Amniotic epithelial cell (primary cell): ENCODE results near the gene TFPI.
"Not testable (repeated sequence)": the region's sequence is repeated elsewhere in the genome, so short reads cannot be mapped to it uniquely, and the experiment has no call there.

ENCODE experiments used
- DNase-seq: peaks from one replicate; pipeline ENCODE4 v3.0.0-alpha.2; 2010; ENCODE audit warnings: low read depth

TFPI gene

DNA sequence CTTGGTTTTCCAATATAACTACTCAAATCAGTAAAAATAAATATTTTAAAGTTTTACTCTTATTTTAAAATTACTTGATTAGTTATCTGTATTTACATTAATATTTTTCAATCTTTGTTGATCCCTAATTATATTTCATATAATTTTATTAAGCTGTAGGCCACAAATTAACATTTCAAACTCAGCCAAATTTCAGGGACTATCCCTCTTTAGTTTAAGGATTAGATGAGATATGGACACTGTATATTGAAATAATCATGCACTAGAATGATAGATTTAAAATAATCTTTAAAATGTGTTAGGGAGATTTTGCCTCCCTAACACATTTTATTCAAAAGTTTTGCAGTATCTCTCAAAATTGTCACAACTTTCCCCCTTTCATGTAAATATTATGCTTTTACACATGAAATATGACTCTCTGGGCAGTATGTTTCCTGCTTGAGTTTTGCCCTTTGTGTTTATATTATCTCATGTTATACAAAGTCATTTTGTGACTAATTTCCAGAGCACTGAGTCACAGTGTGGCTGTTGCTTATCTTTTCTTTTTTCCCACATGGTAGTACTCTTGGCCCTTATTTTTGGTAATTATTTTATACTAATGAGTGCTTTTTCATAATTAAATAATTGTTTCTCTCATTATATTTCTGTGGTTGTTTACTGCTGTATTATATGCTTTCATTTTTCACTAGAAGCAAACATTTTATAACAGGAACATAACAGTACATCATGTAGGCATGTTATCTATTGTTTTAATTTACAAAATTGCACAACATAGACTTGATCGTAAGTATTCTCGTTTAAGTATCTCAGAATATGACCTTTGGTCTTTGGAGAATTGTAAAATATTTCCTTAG is 1.2 kb downstream of the TFPI start:
- DNase-seq: peak; percentile 78

DNA sequence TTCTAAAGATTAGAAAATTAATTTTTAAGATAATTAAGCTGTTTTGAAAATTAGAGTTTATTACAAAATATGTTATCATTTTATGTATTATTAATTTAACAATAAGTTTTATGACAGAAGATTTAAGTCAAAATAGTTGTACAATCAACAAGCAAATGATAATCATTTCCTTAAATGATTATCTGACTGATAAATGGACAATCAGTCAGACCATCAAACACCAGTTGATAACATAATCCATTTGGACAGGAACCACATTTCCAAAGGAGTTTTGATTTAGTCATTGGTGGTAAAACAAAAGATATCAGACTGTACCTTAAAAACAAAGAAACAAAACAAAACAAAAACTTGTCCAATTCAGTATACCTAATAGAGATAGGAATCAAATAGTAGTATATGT is 1.9 kb downstream of the TFPI start:
- DNase-seq: no peak

DNA sequence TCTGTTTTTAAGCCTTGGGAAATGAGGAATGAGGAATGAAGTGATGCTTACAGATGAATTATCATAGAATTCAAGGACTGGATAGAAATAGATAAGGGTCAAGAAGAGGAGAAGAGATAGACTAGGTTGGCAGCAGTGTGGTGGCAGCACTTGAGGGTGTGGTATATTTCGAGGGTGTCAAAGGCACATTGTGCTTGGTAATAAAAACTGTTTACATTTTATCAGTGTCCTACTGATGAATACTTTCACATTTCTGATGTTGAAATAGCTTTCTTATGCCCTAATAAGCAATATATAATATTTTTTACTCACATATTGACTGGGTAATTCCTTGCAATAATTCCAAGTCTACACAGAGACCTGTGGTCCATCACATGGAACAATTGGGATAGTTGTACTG is 3.4 kb downstream of the TFPI start:
- no peak for DNase-seq

DNA sequence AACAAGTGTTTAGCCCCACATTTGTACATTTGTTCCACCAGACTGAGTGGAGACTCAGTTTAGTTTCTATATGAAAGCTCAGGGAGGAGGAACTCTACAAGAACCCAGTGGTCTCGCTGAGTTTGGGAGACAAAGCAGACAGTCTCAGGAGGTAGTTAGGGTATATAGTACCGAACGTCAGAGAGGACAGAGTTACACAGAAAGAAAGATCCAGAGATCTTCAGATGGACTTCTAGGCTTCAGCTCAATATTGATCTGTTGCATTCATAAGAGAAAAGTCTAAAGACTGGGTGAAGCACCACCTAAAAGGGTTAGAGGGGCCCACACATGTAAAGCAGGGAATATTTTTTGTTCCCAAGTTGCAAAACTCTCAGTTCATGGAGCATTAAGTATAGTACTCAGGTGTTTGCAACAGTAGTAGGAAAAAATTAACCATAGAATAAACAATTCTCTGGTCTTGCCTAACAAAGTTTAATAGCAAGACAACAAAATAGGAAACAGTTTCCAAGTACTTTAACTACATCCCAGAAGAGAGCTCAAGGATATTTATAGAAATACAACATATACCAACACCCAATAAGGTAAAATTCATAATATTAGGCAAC is 4.2 kb downstream of the TFPI start:
- no peak for DNase-seq

DNA sequence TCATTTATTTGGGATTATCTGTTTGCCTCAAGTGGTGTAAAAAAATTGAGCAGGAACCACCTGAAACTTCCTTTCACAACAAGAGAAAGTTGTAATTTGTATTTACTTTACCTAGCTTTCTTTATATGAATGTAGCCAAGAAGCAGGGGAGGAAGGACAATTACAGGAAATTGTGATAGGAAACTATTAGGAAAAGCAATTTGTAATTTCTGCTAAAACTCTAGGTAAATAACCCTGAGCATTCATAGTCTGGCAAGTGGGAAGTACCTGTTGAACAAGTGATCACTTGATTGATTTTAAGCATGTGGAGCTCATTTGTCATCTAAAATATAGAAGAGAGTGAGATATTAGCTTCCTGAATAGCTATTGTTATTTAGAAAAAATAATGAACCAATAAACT is 5.0 kb downstream of the TFPI start:
- DNase-seq: no peak

DNA sequence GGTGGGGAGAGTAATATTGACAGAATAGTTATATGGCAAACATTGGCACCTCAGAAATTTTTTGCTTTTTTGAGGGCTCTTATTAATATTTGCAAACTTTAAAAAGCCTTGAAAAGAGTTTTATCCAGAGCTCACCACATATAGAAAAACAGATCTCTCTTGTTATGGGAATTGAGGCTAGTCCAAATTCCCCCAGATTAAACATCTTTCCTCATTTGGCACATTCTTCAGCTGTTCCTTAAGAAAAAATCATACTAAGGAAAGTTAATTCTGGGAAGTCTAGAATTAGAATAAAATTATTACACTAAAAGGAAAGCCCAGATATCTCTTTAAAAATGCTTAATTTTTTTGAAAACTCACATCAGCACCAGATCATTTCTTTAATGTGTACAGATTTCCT is 5.6 kb downstream of the TFPI start:
- DNase-seq: no peak

DNA sequence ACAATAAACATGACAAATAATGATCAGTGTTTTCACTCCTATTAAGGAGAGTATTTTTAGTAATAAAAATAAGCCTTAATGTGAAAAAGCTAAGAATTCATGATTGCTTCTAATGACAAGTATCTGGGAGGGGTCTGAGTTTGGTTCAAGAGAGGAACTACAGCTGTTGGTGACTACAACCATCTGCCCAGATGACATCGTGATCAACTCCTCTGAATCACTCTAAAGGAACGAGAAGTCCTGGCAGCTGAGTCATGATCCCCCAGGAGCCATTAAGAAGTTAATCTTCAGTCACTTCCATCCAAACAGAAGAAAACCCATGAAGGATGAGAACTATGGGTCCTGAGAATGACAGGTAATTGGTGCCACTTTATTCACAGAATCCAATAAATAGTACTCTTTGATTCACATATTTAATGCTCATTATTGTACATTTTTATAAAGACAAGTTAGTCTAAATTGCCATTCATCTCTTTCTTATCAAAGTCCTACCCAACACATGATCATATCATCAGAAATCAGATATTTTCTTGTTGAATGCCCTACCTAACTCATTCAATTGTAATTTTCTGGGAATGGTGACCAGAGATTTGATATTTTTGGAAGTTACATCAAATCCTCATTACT is 6.8 kb downstream of the TFPI start:
- DNase-seq: peak; percentile 81

DNA sequence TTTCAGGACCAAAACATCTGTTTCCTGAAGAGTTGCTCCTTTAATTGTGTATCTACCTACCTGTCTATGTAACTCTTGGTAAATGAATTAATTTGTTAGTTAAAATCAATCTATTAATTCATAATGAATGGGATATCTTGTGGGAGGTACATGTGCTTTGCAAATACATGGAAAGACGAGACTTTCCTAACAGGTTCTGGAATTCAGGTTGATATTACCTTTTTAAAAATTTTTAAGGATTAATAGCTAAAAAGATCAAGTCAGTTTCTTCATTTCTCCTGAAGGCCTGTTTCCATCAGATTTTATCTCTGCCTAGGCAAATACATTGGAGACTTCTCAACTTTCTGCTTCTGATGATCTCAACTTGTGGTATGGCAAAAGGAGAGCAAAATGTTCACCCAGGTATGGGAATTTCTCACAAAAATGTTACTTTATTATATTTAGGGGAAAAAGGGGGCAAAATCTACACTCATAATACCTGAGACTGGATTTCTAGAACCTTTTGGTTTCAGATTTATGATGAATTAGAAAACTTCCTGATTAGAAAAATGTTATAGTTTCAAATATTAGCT is 7.4 kb downstream of the TFPI start:
- DNase-seq: no peak

DNA sequence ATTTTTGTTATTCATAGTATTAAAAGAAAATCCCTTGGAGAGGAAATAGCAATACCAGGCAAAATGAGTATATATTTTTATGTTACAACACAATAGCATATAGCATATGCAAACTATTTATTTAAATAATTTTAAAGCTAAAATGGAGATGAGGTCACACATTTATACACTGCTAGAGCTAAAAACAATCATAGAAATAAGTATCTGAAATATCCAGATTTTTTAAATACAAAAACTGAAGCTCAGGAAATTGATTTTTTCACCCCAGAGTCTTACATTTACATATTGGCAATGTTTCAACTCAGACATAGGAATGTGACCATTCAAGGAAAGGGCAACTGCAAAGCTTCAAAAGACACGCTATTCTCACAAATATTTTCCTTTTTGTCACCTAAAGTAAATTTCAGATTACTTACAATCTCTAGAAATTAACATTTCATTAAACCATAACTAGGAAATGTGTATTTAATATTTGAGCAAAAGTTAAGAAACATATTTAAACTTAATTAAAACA is 8.9 kb downstream of the TFPI start:
- DNase-seq: no peak

DNA sequence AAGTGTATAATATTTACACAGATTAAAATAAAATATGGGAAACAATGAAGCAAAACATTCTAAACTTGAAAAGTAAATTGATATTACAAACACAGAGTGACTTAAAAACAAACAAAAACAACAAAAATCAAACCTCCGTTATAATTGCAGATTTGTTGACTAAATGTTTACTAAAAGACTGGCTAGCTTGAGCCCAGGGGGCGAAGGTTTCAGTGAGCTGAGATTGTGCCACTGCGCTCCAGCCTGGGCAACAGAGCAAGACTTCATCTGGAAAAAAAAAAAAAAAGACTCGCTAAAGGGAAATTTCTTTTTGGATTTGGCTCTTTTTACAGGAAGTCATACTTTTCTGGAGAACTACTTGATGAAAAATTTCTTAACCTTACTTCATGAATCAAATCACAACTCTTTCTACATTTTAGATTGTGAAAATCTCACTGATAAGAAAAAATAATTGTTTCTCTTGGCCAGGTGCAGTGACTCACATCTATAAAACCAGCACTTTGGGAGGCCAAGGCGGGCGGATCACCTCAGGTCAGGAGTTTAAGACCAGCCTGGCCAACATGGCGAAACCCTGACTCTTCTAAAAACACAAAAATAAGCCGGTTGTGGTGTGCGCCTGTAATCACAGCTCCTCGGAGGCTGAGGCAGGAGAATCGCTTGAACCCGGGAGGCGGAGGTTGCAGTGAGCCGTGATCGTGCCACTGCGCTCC is 9.7 kb downstream of the TFPI start:
- DNase-seq: peak; percentile 74

DNA sequence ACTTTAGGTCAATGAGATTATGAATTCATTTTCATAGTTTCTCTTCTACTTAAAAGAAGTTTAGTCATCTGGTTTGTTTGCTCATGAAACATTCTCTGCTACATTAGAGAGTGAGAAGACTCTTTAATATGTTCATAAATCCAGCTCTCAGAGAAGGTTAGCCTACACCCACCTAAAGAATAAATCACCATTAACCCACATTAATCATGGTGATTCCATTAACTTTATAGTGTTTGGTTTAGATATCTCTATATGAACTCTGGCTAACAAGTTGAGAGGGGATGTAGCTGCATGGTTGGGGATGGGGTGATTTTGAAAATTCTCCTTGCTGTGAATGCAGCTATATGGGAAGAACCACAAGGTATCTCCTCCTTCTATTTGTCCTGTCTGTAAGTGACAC is 10.7 kb downstream of the TFPI start:
- DNase-seq: peak; percentile 44

DNA sequence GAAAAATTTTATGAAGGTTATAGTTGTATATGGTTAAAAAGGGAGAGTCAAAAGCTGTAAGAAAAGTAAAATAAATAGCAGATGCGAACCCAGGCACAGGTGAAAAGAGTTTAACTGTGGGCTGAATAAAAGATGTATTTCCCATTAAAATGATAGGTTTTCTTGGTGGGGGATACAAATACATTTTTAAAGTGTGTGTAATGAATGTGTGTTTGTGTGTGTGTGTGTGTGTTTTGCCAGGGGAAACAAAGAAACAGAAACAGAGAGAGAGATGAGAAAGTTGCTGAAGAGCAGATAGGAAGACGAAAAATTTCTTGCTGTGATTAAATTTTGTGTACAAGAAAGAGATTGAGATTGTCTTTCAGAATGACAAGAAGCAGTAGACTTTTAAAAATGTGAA is 12.1 kb downstream of the TFPI start:
- DNase-seq: peak; percentile 53

DNA sequence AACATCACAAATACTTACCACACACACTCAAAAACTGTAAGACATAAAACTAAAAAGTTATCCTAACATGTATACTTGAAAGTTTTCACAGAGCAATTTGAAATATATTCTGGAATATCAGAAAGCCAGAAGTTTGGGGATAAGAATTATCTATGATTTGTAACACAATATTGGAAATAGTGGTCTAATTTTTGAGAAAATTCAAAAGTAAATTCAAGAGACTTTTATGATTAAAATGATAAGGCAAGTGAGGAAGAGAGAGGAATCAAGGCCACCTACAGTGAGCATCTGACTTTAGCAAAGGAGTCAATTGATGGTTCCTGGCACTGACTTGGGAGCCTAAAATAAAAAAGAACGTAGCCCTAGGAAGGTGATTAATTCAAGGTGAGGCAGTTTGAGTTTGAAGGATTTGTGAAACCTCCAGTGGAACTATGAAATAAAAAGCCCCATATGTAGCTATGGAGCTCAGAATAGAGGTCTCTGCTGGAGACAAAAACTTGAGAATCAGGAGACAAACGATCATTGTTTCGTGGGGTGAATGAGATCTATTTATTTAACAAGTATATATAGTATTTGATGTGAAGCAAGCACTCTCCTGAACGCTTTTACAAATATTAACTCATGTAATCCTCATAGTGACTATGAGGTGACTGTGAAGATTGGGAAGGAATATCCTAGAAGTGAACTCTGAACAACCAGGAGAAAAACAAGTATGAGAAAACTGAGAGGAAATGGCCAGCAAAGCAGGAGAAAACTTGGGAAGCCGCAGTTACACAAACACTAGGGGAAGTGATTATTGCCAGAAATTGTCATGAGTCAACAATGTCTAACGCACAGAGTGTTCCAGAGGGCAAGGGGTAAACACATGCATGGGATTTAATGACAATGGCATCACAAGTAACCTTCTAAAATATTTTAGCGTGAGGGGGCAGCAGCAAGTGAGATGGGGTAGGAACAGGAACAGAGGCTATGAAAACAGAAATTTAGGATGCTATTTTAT is 12.8 kb downstream of the TFPI start:
- DNase-seq: peak; percentile 91

DNA sequence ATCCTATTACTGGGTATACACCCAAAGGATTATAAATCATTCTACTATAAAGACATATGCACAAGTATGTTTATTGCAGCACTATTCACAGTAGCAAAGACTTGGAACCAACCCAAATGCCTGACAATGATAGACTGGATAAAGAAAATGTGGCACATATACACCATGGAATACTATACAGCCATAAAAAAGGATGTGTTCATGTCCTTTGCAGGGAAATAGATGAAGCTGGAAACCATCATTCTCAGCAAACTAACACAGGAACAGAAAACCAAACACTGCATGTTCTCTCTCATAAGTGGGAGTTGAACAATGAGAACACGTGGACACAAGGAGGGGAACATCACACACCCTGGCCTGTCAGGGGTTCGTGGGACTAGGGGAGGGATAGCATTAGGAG is 16.0 kb downstream of the TFPI start:
- not testable (repeated sequence) for DNase-seq

DNA sequence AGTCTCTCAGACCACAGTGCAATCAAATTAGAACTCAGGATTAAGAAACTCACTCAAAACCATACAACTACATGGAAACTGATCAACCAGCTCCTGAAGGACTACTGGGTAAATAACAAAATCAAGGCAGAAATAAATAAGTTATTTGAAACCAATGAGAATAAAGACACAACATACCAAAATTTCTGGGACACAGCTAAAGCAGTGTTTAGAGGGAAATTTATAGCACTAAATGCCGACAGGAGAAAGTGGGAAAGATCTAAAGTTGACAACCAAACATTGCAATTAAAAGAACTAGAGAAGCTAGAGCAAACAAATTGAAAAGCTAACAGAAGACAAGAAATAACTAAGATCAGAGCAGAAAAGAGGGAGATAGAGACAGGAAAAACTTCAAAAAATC is 18.9 kb downstream of the TFPI start:
- DNase-seq: not testable (repeated sequence)

DNA sequence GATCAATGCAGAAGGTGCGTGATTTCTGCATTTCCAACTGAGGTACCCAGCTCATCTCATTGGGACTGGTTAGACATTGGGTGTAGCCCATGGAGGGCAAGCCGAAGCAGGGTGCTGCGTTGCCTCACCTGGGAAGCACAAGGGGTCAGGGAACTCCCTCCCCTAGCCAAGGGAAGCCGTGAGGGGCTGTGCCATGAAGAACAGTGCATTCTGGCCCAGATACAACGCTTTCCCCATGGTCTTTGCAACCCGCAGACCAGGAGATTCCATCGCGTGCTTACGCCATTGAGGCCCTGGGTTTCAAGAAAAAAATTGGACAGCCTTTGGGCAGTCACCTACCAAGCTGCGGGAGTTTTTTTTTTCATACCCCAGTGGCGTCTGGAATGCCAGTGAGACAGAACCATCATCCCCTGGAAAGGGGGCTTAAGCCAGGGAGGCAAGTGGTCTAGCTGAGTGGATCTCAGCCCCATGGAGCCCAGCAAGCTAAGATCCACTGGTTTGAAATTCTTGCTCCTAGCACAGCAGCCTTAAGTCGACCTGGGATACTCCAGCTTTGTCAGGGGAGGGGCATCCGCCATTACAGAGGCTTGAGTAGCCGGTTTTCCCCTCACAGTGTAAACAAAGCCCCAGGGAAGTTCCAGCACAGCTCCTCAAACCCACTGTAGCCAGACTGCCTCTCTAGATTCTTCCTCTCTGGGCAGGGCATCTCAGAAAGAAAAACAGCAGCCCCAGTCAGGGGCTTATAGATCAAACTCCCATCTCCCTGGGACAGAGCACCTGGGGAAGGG is 21.7 kb downstream of the TFPI start:
- DNase-seq: no peak

DNA sequence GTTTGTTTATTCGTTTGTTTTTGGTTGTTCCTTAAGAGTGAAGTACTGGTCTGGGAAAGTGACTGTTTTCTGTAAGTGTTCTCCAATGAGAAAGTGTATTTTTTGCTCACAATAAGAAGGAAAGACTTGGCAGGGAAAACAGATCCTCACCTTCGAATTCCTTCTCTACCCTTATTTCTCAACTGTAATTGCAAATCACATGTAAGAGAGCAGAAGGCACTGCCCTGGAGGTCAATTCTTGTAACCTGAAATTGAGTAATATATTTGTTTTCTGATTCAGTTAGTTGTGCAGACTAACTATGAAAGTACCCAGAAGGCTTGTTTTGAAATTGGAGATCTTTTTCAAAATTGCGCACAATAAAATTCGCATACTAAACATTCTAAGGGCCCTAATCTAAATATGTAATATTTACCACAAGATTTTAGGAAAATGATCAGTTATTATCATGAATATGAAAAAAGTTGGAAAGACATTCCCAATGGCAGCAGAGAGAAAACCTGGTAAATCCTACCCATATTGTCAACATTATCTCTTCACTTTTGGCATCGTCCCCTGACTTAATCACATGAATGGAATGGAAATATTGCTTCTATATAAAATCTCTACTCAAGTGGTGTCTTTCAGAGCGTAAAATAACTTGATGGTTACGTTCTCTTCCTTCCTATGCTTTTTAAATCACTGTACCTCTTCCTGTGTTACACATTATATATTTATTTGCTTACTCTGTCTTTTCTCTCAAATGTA is 24.1 kb downstream of the TFPI start:
- no peak for DNase-seq

DNA sequence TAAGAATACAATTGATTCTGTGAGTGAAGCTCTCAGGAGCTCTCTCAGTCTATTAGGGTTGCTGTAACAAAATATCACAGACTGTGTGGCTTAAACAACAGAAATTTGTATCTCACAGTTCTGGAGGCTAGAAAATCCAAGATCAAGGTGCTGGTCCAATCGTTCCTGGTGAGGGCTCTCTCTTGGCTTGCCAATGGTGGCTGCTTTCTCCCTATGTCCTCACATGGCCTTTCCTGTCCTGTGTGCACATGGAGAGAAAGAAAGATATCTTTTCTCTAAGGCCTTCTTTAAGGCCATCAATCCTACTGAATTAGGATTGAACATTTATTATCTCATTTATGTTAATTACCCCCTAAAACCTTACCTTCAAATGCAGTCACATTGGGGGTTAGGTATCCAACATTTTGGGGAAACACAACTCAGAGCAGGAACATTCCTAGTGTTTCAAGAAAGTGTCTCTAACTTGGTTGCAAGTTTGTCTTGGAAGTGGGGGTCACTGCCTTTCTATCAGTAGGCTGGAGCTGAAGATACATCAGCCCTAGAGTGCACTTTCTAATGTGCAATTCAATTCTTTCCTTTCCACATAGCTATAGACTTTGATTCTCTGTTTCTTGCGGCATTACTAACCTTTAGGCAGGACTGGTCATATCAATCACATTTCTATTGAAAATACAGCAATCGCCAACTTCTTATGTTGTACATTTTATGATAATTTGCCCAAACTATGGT is 24.8 kb downstream of the TFPI start:
- no peak for DNase-seq

DNA sequence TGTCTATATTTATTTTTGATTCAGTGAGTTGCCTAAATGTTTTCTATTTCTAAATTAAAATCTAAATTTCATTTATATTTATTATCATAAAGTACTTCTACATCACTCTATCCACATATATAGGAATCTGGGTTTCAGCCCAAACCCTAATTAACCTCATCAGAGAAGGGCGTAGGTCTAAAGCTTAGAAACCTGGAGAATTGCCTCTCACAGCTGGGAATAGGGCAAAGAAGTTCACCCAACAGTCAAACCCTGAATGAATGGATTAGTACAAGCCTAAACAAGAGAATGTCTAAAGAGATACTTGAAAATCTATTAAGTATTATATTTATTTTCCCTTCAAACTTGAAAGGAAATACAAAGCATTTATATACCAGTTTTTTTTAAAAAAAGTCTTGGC is 26.2 kb downstream of the TFPI start:
- DNase-seq: no peak
